GM18861 (cell line): ENCODE data around the gene CIAO2A.
"Not testable (repeated sequence)": the region's sequence is repeated elsewhere in the genome, so short reads cannot be mapped to it uniquely, and the experiment has no call there.

Experiments used
- ATAC-seq: cut with Tn5 transposase; IDR thresholded peaks from one replicate; pipeline ENCODE4 v1.9.1; 2021; ENCODE audit not compliant: unreplicated experiment

The CIAO2A gene

DNA sequence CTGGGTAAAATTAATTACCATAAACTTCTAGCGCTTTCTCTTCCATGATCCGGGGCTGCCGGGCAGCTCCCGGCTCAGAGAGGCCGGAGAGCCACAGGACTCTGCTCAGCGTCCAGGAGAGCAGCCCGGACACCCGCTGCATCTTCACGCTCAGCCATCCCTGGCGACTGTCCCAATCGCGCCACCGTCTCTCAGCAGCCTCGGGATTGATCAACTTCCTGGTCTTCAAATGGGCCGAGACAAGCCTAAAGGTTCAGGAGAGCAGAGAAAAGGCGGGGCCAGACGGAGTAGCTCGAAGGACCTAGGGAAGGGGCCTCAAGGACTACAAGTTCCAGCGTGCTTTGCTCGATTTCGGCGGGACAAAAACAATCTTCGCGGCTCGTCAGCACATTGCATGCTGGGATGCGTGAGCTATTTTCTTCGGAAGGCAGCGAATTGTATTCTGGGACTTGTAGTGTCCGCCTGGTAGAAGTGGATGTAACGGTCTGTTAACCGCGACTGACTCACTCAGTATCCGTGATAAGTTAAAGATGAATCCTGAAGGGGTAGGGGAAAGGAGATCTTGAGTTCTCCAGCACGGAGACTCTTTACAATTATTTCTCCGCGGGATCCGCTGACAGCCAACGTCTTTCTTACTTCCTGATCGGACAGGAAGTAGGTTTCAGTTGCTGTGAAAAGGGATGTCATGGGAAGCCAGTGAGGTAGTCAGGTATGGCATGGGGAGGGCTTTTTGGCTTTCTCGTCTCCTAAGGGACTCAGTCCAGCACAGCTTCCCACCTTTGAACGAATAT, at the start of gene CIAO2A:
TSS of gene CIAO2A (minus strand) at position 212 of the 791 bp plus-strand sequence. CDS start at position 142, 70 bp downstream.
- peak; percentile 63 for ATAC-seq

- no peak for ATAC-seq
These were observed 49.6 kb upstream of the CIAO2A start for GRCh38 chr15:64143276-64143675.

- ATAC-seq, result no peak
These were observed 48.3 kb upstream of the CIAO2A start for GRCh38 chr15:64141798-64142512.

- ATAC-seq, result no peak
These were observed 44.8 kb upstream of the CIAO2A start for GRCh38 chr15:64138331-64138941.

DNA sequence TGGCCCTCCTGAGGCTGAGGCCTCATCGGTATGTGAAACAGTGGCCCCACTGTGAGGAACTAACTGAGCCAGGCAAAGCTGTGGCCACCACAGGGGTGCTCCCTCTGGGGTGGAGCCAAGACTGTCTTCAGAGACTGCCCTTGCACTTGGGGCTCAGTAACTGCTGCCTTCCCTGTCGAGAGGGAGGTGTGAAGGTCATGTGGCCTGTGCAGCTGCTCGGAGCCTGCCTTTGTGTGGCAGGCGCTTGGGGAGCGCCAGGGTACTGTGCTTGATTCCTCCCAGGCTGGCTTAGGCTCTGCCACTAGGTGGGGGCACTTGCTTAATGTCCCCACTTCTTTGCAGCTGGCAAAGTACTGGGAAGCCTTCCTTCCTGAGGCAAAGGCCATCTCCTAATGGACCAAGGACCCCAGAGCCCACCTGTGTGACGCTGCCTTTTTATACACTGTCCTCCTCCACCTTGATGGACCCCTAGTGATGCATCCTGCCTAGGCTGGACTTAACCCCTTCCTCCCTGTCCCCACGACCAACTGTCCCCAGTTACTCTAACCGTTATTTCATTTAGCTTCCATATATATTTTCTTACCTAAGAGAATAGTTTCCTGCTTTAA, 43.7 kb upstream of the CIAO2A start:
- no peak for ATAC-seq

GRCh38 chr15:64136347-64136746, 42.7 kb upstream of the CIAO2A start:
- no peak for ATAC-seq

GRCh38 chr15:64134345-64134829, 40.7 kb upstream of the CIAO2A start:
- no peak for ATAC-seq

- no peak for ATAC-seq
These were observed 40.1 kb upstream of the CIAO2A start for GRCh38 chr15:64133623-64134344.

DNA sequence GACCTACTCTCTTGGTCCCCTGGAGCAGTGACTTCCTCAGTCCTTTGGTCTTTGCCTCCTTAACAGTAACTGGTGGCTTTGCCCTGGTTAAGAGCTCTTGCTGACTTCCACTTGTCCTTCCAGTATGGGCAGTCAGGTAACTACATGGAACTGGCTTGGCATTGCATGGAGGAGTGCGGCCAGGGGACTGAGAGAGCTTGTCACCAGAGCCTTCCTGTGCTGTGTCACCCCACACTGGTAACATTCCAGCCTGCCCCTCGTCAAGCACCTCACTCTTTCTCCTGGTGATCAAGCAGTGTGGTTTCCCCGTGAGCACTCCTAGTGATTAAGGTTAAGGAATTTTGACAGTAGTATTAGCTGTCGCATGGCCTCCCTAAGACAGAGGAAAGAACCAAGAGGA, 38.6 kb upstream of the CIAO2A start:
- ATAC-seq, result no peak

DNA sequence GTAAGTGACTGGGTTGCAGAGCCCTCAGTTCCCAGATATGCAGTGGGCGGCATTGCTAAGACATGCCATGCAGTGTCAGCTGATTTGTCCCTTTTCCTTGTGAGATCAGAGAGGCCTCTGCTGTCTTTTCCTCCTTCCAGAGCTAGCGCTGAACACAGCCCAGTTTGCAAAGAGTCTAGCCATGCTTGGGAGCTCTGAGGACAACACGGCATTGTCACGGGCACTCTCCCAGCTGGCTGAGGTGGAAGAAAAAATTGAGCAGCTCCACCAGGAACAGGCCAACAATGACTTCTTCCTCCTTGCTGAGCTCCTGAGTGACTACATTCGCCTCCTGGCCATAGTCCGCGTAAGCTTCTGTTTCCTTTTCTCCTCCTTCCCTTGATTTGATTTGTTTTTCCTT, 37.9 kb upstream of the CIAO2A start:
- no peak for ATAC-seq

DNA sequence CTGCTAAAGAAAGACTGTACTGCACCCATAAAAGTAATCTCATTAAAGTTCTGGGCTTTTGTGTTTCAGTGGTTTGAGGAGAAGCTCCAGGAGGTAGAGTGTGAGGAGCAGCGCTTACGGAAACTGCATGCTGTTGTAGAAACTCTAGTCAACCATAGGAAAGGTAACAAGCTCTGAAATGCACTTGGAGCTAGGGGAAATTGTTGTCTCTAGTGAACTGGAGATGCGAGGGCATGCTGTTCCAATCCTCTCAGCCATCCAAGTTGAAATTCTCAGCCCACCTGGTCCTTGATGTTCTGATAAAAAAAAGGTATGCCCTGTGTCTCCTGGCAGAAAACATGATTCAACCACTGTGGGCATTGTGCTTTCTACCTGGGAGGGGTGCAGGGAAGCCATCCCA, 36.5 kb upstream of the CIAO2A start:
- no peak for ATAC-seq

DNA sequence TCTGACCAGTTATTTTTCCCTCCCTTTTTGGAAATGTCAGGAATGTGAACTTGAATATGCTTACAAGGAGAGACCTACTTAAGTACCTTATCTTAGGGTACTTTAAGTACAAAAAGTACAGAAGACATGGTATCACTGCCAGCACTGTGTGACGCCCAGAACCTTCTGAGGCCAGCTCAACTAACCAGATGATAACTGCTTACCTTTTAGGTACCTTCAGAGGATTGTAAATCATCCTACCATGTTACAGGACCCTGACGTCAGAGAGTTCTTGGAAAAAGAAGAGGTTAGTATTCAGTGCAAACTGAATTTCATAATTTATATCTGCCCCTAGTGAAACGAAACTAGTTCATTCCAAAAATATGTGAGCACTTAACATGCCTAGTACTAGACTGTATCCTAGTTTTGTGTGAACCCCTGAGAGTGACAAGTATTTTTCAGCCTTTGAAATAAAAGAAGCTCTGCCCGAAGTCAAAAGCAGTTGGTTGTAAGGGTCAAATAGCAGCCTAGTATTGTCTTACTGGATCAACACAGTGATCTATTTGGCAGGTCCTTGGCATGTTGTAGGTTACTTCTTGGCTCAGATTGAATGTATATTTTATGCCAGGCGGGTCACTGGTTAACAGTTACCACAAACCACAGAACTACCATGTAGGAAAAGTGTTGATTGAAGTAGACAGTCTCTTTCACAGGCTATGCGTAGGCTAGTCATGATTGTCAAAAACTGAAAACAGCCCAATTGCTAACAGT, 34.1 kb upstream of the CIAO2A start:
- ATAC-seq, result no peak

DNA sequence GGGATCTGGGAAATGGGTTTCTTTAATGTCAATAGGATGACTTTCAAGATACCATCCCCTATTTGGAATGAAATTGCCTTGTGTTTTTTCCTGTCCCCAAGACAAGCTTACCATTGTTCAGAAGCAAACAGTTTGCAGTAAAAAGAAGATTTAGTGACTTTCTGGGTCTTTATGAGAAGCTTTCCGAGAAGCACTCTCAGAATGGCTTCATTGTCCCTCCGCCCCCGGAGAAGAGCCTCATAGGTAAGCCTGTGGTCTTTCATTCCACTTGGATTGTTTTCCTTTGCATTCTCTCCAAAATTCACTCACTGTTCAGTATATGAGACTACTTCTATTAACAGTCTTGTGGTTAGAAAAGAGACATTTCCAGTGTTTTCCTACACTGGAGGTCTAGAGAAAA, 32.3 kb upstream of the CIAO2A start:
- ATAC-seq, result no peak

DNA sequence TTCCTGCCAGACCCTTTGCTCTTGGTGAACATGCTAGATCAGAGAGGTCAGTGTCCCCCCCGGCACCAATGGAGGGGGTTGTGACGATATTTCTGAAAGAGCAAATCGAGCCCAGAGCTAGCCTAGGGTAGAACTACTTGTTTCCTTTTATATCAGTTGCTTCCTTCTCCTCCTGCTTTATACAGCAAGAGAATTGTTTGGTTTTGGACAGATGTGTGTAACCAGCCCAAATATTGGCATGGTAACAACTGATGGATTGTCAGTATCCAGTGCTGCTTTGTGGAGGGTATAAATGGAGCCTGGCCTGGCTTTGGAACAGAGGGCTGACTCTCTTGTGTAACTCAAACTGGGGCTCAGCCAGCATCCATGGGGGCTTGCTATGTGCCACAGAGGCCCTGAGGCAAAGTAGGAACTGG, 29.3 kb upstream of the CIAO2A start:
- ATAC-seq, result no peak

GRCh38 chr15:64122444-64122843, 28.8 kb upstream of the CIAO2A start:
- ATAC-seq, result no peak

GRCh38 chr15:64121614-64122013, 28.0 kb upstream of the CIAO2A start:
- ATAC-seq, result no peak

- not testable (repeated sequence) for ATAC-seq
These were observed 26.7 kb upstream of the CIAO2A start for GRCh38 chr15:64120322-64120721.

- no peak for ATAC-seq
These were observed 24.3 kb upstream of the CIAO2A start for GRCh38 chr15:64117759-64118487.

DNA sequence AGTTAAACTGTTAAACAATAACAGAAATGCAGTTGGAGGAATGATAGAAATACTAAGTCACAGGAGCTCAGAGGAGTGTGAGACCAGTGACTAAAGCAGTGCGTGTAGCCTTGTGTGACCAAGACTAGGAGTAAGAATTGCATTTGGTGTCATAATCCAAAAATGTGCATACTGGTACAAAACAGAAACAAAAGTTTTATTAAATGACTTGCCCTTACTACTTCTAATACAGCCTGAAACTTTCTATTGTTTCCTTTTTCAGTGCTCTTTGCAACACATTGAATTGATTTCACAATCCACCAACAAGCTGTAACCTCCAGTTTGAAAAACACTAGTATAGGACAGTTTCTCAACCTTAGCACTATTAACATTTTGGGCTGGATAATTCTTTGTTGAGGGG, 19.3 kb upstream of the CIAO2A start:
- ATAC-seq, result no peak
